ENCODE measurements around the gene SNX24.
"Not testable (repeated sequence)": the region's sequence is repeated elsewhere in the genome, so short reads cannot be mapped to it uniquely, and the experiment has no call there.

SNX24 gene

GRCh38 chr5:122874179-122874875, 28.9 kb downstream of the SNX24 start:
- DNase-seq = no peak

GRCh38 chr5:122877518-122877917, 32.1 kb downstream of the SNX24 start:
- no peak for DNase-seq

- no peak for DNase-seq
Observed at GRCh38 chr5:122879076-122879475, 33.7 kb downstream of the SNX24 start.

- DNase-seq = no peak
Observed at GRCh38 chr5:122880170-122880689, 34.8 kb downstream of the SNX24 start.

- DNase-seq = no peak
Observed at GRCh38 chr5:122880749-122881148, 35.3 kb downstream of the SNX24 start.

- no peak for DNase-seq
Observed at GRCh38 chr5:122882831-122883230, 37.4 kb downstream of the SNX24 start.

- DNase-seq = no peak
Observed at GRCh38 chr5:122885045-122885517, 39.7 kb downstream of the SNX24 start.

- DNase-seq = no peak
Observed at GRCh38 chr5:122885891-122886290, 40.5 kb downstream of the SNX24 start.

GRCh38 chr5:122895141-122895540, 49.7 kb downstream of the SNX24 start:
- no peak for DNase-seq

- DNase-seq = peak; percentile 25
Observed at GRCh38 chr5:122896598-122897282, 51.3 kb downstream of the SNX24 start.

- no peak for DNase-seq
Observed at GRCh38 chr5:122897283-122897602, 51.8 kb downstream of the SNX24 start.

GRCh38 chr5:122901346-122901745, 55.9 kb downstream of the SNX24 start:
- DNase-seq = no peak

- DNase-seq = no peak
Observed at GRCh38 chr5:122902263-122902662, 56.9 kb downstream of the SNX24 start.

GRCh38 chr5:122906768-122907167, 61.4 kb downstream of the SNX24 start:
- no peak for DNase-seq

- DNase-seq = no peak
Observed at GRCh38 chr5:122907276-122907675, 61.9 kb downstream of the SNX24 start.

- DNase-seq = no peak
Observed at GRCh38 chr5:122908108-122908507, 62.7 kb downstream of the SNX24 start.

- DNase-seq = no peak
Observed at GRCh38 chr5:122908662-122909061, 63.2 kb downstream of the SNX24 start.

GRCh38 chr5:122909470-122910100, 64.2 kb downstream of the SNX24 start:
- DNase-seq = no peak

GRCh38 chr5:122913436-122913835, 68.0 kb downstream of the SNX24 start:
- not testable (repeated sequence) for DNase-seq

- DNase-seq = no peak
Observed at GRCh38 chr5:122915717-122916461, 70.5 kb downstream of the SNX24 start.

GRCh38 chr5:122916490-122916889, 71.1 kb downstream of the SNX24 start:
- no peak for DNase-seq

- no peak for DNase-seq
Observed at GRCh38 chr5:122919969-122920368, 74.6 kb downstream of the SNX24 start.

GRCh38 chr5:122921826-122922225, 76.4 kb downstream of the SNX24 start:
- DNase-seq = no peak

All from NCI-H1048 (cell line).